Activated CD8-positive, alpha-beta memory T cell treated with anti-CD3 and anti-CD28 coated beads for 36 hours (primary cell): ENCODE results near the gene TMTC2. TPM values are rescaled to one million over a fixed set of nuclear protein-coding genes. Genes with fewer than 3 reads are reported as not detected.

ENCODE experiments used
- CTCF ChIA-PET: fragments of 350-600 bp; sonication (Branson Sonifier 250); formaldehyde crosslinking; loops from one replicate; lab custom pipeline; 2021; ENCODE audit warnings: antibody characterized with exemption; lab: Charles Lee
- POLR2A ChIA-PET: fragments of 350-600 bp; sonication (Branson Sonifier 250); formaldehyde crosslinking; loops from one replicate; lab custom pipeline; 2021; ENCODE audit warnings: antibody characterized with exemption; lab: Charles Lee
- total RNA-seq, 2 experiments: library from RNA; stranded (reverse); gene quantifications; one replicate each; pipeline ENCODE4 v1.2.3, GENCODE V29; 2021

TMTC2 gene
- total RNA-seq, 2 experiments from 2014 or later = 1.9 to 2.2 TPM

- POLR2A ChIA-PET = no interaction called here
These were observed 225.7 kb downstream of the TMTC2 start for GRCh38 chr12:82912406-82912805.

GRCh38 chr12:82919388-82920054, 232.8 kb downstream of the TMTC2 start:
- CTCF ChIA-PET = no interaction called here
- POLR2A ChIA-PET = no interaction called here

More at GRCh38 chr12:82912406-82912805, 225.7 kb downstream of the TMTC2 start:
- CTCF ChIA-PET = no interaction called here

- ChIA-PET CTCF (no interaction called here), POLR2A (no interaction called here)
These were observed 237.2 kb downstream of the TMTC2 start for GRCh38 chr12:82923935-82924334.

GRCh38 chr12:82926630-82927029, 239.9 kb downstream of the TMTC2 start:
- POLR2A ChIA-PET = interaction anchor here (0.6 kb wide), 1 partner anchor 222 kb away, joined by 3 read pairs; no protein-coding TSS in a partner anchor
- CTCF ChIA-PET = no interaction called here

GRCh38 chr12:82930301-82930700, 243.6 kb downstream of the TMTC2 start:
- ChIA-PET POLR2A (no interaction called here), CTCF (no interaction called here)

- ChIA-PET POLR2A (no interaction called here), CTCF (no interaction called here)
These were observed 244.8 kb downstream of the TMTC2 start for GRCh38 chr12:82931349-82932116.

GRCh38 chr12:82937151-82937550, 250.4 kb downstream of the TMTC2 start:
- ChIA-PET CTCF (no interaction called here), POLR2A (no interaction called here)

GRCh38 chr12:82942521-82942920, 255.8 kb downstream of the TMTC2 start:
- ChIA-PET POLR2A (no interaction called here), CTCF (no interaction called here)

GRCh38 chr12:82942991-82943401, 256.3 kb downstream of the TMTC2 start:
- POLR2A ChIA-PET = no interaction called here
- CTCF ChIA-PET = no interaction called here

GRCh38 chr12:82948491-82948890, 261.8 kb downstream of the TMTC2 start:
- POLR2A ChIA-PET = no interaction called here
- CTCF ChIA-PET = no interaction called here

- CTCF ChIA-PET = no interaction called here
- POLR2A ChIA-PET = no interaction called here
These were observed 263.6 kb downstream of the TMTC2 start for GRCh38 chr12:82950356-82950755.

- CTCF ChIA-PET = no interaction called here
- POLR2A ChIA-PET = no interaction called here
These were observed 266.2 kb downstream of the TMTC2 start for GRCh38 chr12:82952946-82953345.

- ChIA-PET CTCF (no interaction called here), POLR2A (no interaction called here)
These were observed 266.7 kb downstream of the TMTC2 start for GRCh38 chr12:82953397-82953796.

GRCh38 chr12:82954064-82954463, 267.4 kb downstream of the TMTC2 start:
- POLR2A ChIA-PET = no interaction called here
- CTCF ChIA-PET = no interaction called here

GRCh38 chr12:82954572-82954971, 267.9 kb downstream of the TMTC2 start:
- POLR2A ChIA-PET = no interaction called here
- CTCF ChIA-PET = no interaction called here

GRCh38 chr12:82955043-82955442, 268.3 kb downstream of the TMTC2 start:
- ChIA-PET CTCF (no interaction called here), POLR2A (no interaction called here)

- ChIA-PET POLR2A (no interaction called here), CTCF (no interaction called here)
These were observed 272.3 kb downstream of the TMTC2 start for GRCh38 chr12:82958966-82959365.

GRCh38 chr12:82959821-82960220, 273.1 kb downstream of the TMTC2 start:
- CTCF ChIA-PET = no interaction called here
- POLR2A ChIA-PET = no interaction called here

GRCh38 chr12:82961835-82962234, 275.1 kb downstream of the TMTC2 start:
- POLR2A ChIA-PET = no interaction called here
- CTCF ChIA-PET = no interaction called here

GRCh38 chr12:82963956-82964355, 277.2 kb downstream of the TMTC2 start:
- ChIA-PET POLR2A (no interaction called here), CTCF (no interaction called here)

GRCh38 chr12:82964446-82964845, 277.7 kb downstream of the TMTC2 start:
- CTCF ChIA-PET = no interaction called here

More at GRCh38 chr12:82964446-82964845, 277.7 kb downstream of the TMTC2 start:
- POLR2A ChIA-PET = no interaction called here
